Measurements from ENCODE around the gene SUMF1.

SUMF1 gene

GRCh38 chr3:4478261-4478660 lies 11.2 kb upstream of the SUMF1 start:
- ChIA-PET CTCF (no interaction called here), POLR2A (no interaction called here)
- no peak for DNase-seq (ENCODE audit: extremely low spot score)
- TF ChIP-seq BHLHE40 (IDR thresholded peaks at IDR 0.05; ENCODE audit: borderline replicate concordance) (no peak), HDGF (IDR thresholded peaks at IDR 0.05; ENCODE audit: borderline replicate concordance) (no peak), FOXM1 (IDR thresholded peaks at IDR 0.05; ENCODE audit: borderline replicate concordance) (no peak), SP1 (IDR thresholded peaks at IDR 0.05) (no peak), ELF4 (IDR thresholded peaks at IDR 0.05) (no peak), LEF1 (IDR thresholded peaks at IDR 0.05; ENCODE audit: borderline replicate concordance) (no peak), FOXA1 (IDR thresholded peaks at IDR 0.05) (no peak), ARNT (IDR thresholded peaks at IDR 0.05) (no peak), SUZ12 (IDR thresholded peaks at IDR 0.05) (no peak), L3MBTL2 (conservative IDR thresholded peaks at IDR 0.05) (no peak), ZNF384 (IDR thresholded peaks at IDR 0.05) (no peak), FOXK2 (IDR thresholded peaks at IDR 0.05) (no peak), TARDBP (IDR thresholded peaks at IDR 0.05) (no peak), CTBP1 (IDR thresholded peaks at IDR 0.05; ENCODE audit: borderline replicate concordance) (no peak)
- TF ChIP-seq, protein P1, sequence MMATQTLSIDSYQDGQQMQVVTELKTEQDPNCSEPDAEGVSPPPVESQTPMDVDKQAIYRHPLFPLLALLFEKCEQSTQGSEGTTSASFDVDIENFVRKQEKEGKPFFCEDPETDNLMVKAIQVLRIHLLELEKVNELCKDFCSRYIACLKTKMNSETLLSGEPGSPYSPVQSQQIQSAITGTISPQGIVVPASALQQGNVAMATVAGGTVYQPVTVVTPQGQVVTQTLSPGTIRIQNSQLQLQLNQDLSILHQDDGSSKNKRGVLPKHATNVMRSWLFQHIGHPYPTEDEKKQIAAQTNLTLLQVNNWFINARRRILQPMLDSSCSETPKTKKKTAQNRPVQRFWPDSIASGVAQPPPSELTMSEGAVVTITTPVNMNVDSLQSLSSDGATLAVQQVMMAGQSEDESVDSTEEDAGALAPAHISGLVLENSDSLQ (IDR thresholded peaks at IDR 0.05): no peak

- ChIA-PET CTCF (no interaction called here), POLR2A (no interaction called here)
- TF ChIP-seq ARNT (IDR thresholded peaks at IDR 0.05) (no peak), FOXM1 (IDR thresholded peaks at IDR 0.05; ENCODE audit: borderline replicate concordance) (no peak), HDGF (IDR thresholded peaks at IDR 0.05; ENCODE audit: borderline replicate concordance) (no peak), BHLHE40 (IDR thresholded peaks at IDR 0.05; ENCODE audit: borderline replicate concordance) (no peak), FOXA1 (IDR thresholded peaks at IDR 0.05) (no peak), NFRKB (IDR thresholded peaks at IDR 0.05) (no peak), LEF1 (IDR thresholded peaks at IDR 0.05; ENCODE audit: borderline replicate concordance) (no peak), L3MBTL2 (conservative IDR thresholded peaks at IDR 0.05) (no peak), ELF4 (IDR thresholded peaks at IDR 0.05) (no peak), FOXK2 (IDR thresholded peaks at IDR 0.05) (no peak), CTBP1 (IDR thresholded peaks at IDR 0.05; ENCODE audit: borderline replicate concordance) (no peak), TARDBP (IDR thresholded peaks at IDR 0.05) (no peak), SUZ12 (IDR thresholded peaks at IDR 0.05) (no peak), SP1 (IDR thresholded peaks at IDR 0.05) (no peak), ZNF384 (IDR thresholded peaks at IDR 0.05) (no peak)
- TF ChIP-seq, protein P1 (IDR thresholded peaks at IDR 0.05): no peak
- no peak for DNase-seq (ENCODE audit: extremely low spot score)
Measured at GRCh38 chr3:4476496-4476895, 9.4 kb upstream of the SUMF1 start.

DNA sequence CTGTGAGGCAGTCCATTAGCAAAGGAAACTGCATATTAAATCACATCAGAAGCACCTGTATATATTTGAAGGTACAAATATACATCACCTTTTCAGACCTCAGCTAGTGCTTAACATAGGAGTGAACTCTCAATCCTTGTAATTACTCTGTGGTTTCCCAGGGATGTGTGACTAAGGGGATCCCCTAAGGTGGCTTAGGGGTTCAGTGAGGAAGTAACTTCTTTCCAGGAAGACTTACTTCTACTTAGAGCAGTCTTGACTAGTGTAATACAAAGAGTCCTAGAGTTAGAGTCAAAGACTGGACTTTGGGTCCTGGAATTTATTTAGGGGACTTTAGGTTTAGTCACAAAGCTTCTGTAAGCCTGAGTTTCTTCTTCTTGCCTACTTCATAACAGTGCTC lies 8.7 kb upstream of the SUMF1 start:
- no peak for DNase-seq (ENCODE audit: extremely low spot score)
- TF ChIP-seq NFRKB (IDR thresholded peaks at IDR 0.05): no peak
- TF ChIP-seq, protein P1 (IDR thresholded peaks at IDR 0.05): no peak
- TF ChIP-seq FOXK2 (IDR thresholded peaks at IDR 0.05): no peak
- no peak for TF ChIP-seq FOXA1 (IDR thresholded peaks at IDR 0.05)
- TF ChIP-seq HDGF (IDR thresholded peaks at IDR 0.05; ENCODE audit: borderline replicate concordance): no peak
- TF ChIP-seq ARNT (IDR thresholded peaks at IDR 0.05): no peak
- TF ChIP-seq ELF4 (IDR thresholded peaks at IDR 0.05): no peak
- no peak for TF ChIP-seq CTBP1 (IDR thresholded peaks at IDR 0.05; ENCODE audit: borderline replicate concordance)
- no peak for TF ChIP-seq ZNF384 (IDR thresholded peaks at IDR 0.05)
- POLR2A ChIA-PET: interaction anchor here (1.5 kb wide), 1 partner anchor 16 kb away, joined by 3 read pairs; no protein-coding TSS in a partner anchor
- CTCF ChIA-PET: no interaction called here

GRCh38 chr3:4474683-4475490 lies 7.8 kb upstream of the SUMF1 start:
- no peak for DNase-seq (ENCODE audit: extremely low spot score)
- POLR2A ChIA-PET: interaction anchor here (1.5 kb wide), 1 partner anchor 17 kb away, joined by 3 read pairs; no protein-coding TSS in a partner anchor
- CTCF ChIA-PET: interaction anchor here (0.8 kb wide), 1 partner anchor 124 kb away, joined by 4 read pairs; no protein-coding TSS in a partner anchor
- TF ChIP-seq SP1 (IDR thresholded peaks at IDR 0.05) (no peak), BHLHE40 (IDR thresholded peaks at IDR 0.05; ENCODE audit: borderline replicate concordance) (no peak), TARDBP (IDR thresholded peaks at IDR 0.05) (no peak), FOXM1 (IDR thresholded peaks at IDR 0.05; ENCODE audit: borderline replicate concordance) (no peak), LEF1 (IDR thresholded peaks at IDR 0.05; ENCODE audit: borderline replicate concordance) (no peak)

DNA sequence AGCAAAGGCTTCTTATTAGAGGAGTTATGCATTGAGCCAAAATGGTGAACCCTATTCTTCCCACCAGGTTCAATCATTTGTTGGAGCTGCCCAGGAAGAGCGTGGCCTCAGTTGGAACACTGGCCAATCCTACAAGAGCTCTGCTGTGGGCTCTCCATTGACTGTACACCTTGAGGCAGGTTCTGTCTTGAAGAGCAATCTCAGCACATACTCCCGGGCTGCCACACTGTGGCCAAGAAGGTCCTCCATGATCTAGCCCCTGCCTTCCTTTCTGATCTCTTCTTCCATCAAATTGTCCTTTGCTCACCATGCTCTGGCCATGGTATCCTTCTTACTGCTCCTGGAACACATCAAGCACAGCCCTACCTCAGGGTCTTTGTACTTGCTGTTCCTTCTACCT lies 5.7 kb upstream of the SUMF1 start:
- DNase-seq (ENCODE audit: extremely low spot score): no peak
- ChIA-PET POLR2A (no interaction called here), CTCF (no interaction called here)
- TF ChIP-seq BHLHE40 (IDR thresholded peaks at IDR 0.05; ENCODE audit: borderline replicate concordance): no peak
- no peak for TF ChIP-seq CTBP1 (IDR thresholded peaks at IDR 0.05; ENCODE audit: borderline replicate concordance)
- TF ChIP-seq, protein P1 (IDR thresholded peaks at IDR 0.05): no peak
- no peak for TF ChIP-seq HDGF (IDR thresholded peaks at IDR 0.05; ENCODE audit: borderline replicate concordance)
- TF ChIP-seq SUZ12 (IDR thresholded peaks at IDR 0.05): no peak
- no peak for TF ChIP-seq ELF4 (IDR thresholded peaks at IDR 0.05)
- TF ChIP-seq FOXK2 (IDR thresholded peaks at IDR 0.05): no peak
- no peak for TF ChIP-seq FOXA1 (IDR thresholded peaks at IDR 0.05)

Data from HEK293T (cell line).